WERI-Rb-1 (cell line): ENCODE data around the gene TMIGD2.

Experiments
- DNase-seq: peaks from one replicate; pipeline ENCODE4 v3.0.0-alpha.2; 2020
- H3K27ac ChIP-seq: fragments of 250-450 bp; sonication (Bioruptor Pico); 2 replicates; pipeline ENCODE4 v1.5.1; 2020; ENCODE audit warnings: mild to moderate bottlenecking, moderate library complexity
- H3K27me3 ChIP-seq: fragments of 250-450 bp; sonication (Bioruptor Pico); 2 replicates; pipeline ENCODE4 v1.5.1; 2021; ENCODE audit warnings: mild to moderate bottlenecking, low read depth, moderate library complexity; ENCODE audit not compliant: insufficient read depth, severe bottlenecking
- H3K36me3 ChIP-seq: fragments of 250-450 bp; sonication (Bioruptor Pico); 2 replicates; pipeline ENCODE4 v1.5.1; 2020; ENCODE audit warnings: mild to moderate bottlenecking, moderate library complexity
- H3K4me3 ChIP-seq: 2 replicates; pipeline ENCODE4 v1.5.1; 2011; ENCODE audit warnings: low read depth, mild to moderate bottlenecking, control low read depth, low read length
- H3K9me3 ChIP-seq: fragments of 250-450 bp; sonication (Bioruptor Pico); 2 replicates; pipeline ENCODE4 v1.5.1; 2021; ENCODE audit warnings: mild to moderate bottlenecking, moderate library complexity; ENCODE audit not compliant: severe bottlenecking
- TF ChIP-seq, protein P1 (sequence below): IDR thresholded peaks from 2 replicates; pipeline ENCODE4 v1.5.1; 2011; ENCODE audit warnings: low read depth, mild to moderate bottlenecking, control low read depth, inconsistent platforms, low read length

TMIGD2 gene

DNA sequence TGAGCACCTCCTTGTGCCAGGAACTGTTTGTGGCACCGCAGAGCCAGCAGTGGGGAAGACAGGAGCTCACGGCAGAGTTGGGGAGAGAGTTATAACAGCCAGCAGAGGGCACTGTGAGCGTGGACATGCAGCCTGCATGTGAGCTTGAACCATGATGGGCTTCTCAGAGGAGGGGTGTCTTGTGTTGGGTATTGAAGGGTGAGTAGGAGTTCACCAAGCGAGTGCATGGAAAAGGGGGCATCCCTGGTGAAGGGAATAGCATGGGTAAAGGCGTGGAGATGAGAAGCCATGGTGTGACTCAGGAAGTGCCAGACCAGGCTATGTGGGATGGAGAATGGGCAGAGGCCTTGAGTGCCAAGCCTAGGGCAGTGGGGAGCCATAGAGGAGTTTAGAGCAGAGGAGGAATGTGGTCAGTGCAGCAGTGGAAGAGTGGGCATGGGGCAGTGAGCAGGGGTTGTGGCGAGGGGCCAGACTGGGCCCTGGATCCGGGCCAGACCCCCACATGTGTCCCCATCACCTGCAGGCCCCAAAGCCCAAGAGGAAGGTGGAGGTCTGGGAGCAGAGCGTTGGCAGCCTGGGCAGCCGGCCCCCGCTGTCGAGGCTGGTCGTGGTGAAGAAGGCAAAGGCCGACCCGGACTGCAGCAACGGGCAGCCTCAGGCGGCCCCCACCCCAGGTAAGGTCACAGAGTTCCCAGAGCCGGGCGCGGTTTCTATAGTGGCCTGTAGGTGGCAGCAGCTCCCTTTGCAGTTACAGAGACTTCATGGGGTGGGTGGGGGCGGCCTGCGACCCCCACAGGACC lies 34.9 kb downstream of the TMIGD2 start:
- H3K27ac ChIP-seq, result no peak overlapping the region
- peaks cover 21% of the 10 kb centered on the region for H3K36me3 ChIP-seq
- TF ChIP-seq, protein P1, sequence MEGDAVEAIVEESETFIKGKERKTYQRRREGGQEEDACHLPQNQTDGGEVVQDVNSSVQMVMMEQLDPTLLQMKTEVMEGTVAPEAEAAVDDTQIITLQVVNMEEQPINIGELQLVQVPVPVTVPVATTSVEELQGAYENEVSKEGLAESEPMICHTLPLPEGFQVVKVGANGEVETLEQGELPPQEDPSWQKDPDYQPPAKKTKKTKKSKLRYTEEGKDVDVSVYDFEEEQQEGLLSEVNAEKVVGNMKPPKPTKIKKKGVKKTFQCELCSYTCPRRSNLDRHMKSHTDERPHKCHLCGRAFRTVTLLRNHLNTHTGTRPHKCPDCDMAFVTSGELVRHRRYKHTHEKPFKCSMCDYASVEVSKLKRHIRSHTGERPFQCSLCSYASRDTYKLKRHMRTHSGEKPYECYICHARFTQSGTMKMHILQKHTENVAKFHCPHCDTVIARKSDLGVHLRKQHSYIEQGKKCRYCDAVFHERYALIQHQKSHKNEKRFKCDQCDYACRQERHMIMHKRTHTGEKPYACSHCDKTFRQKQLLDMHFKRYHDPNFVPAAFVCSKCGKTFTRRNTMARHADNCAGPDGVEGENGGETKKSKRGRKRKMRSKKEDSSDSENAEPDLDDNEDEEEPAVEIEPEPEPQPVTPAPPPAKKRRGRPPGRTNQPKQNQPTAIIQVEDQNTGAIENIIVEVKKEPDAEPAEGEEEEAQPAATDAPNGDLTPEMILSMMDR, result peak; percentile 79
- H3K9me3 ChIP-seq, result no peaks in the 10 kb centered on the region
- peak; percentile 69 for DNase-seq
- no peak overlapping the region for H3K4me3 ChIP-seq
- H3K27me3 ChIP-seq, result no peaks in the 10 kb centered on the region

GRCh38 chr19:4266253-4267000 lies 35.8 kb downstream of the TMIGD2 start:
- H3K9me3 ChIP-seq, result no peaks in the 10 kb centered on the region
- TF ChIP-seq, protein P1, result no peak
- no peak for DNase-seq
- H3K27me3 ChIP-seq, result no peaks in the 10 kb centered on the region
- peaks cover 27% of the 10 kb centered on the region for H3K36me3 ChIP-seq
- H3K4me3 ChIP-seq, result no peak overlapping the region
- no peak overlapping the region for H3K27ac ChIP-seq

DNA sequence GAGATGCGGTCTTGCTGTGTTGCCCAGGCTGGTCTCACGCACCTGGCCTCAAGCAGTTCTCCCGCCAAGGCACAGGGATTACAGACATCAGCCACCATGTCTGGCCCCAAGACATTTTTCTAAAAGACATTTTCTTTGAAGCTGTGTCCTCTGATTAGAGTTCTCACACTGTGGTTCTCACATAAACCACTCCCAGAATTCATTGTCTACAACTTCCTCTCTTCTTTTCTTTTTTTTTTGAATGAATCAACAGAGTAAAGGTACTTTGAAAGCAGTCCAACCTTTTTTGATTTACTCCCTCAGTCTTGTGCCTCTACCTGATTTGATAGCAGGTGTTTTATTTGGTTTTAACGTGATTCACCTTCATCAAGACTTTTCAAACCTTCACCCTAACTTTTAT lies 37.4 kb downstream of the TMIGD2 start:
- Histone ChIP-seq H3K36me3 (peaks cover 27% of the 10 kb centered on the region), H3K4me3 (no peak overlapping the region), H3K27ac (no peak overlapping the region), H3K9me3 (no peaks in the 10 kb centered on the region), H3K27me3 (no peaks in the 10 kb centered on the region)
- TF ChIP-seq, protein P1, result no peak
- no peak for DNase-seq

- TF ChIP-seq, protein P1, result no peak
- H3K27ac ChIP-seq, result no peak overlapping the region
- no peak overlapping the region for H3K4me3 ChIP-seq
- H3K9me3 ChIP-seq, result no peaks in the 10 kb centered on the region
- H3K27me3 ChIP-seq, result no peaks in the 10 kb centered on the region
- peaks cover 25% of the 10 kb centered on the region for H3K36me3 ChIP-seq
- no peak for DNase-seq
Measured at GRCh38 chr19:4260613-4261191, 41.5 kb downstream of the TMIGD2 start.

- Histone ChIP-seq H3K4me3 (no peak overlapping the region), H3K9me3 (peaks cover 3% of the 10 kb centered on the region), H3K27ac (no peak overlapping the region), H3K27me3 (no peaks in the 10 kb centered on the region), H3K36me3 (peaks cover 44% of the 10 kb centered on the region)
- TF ChIP-seq, protein P1, result no peak
- DNase-seq, result no peak
Measured at GRCh38 chr19:4258181-4258580, 44.0 kb downstream of the TMIGD2 start.
